Daoy (cell line): Measurements from ENCODE around the gene TMPRSS9. TPM values are rescaled to one million over a fixed set of nuclear protein-coding genes. Genes with fewer than 3 reads are reported as not detected.
A peak's percentile ranks its signal among the peaks of the same experiment; 100 is the strongest.

Experiments used
- DNase-seq: peaks from one replicate; pipeline ENCODE4 v3.0.0-alpha.2; 2015; ENCODE audit warnings: low read depth
- total RNA-seq: library from RNA; depleted of rRNA; stranded (reverse); fragments of >200 nt; shearing (Covaris generic); gene quantifications from 2 replicates; pipeline ENCODE4 v1.2.3, GENCODE V29; 2014

Gene TMPRSS9
- total RNA-seq, 1 experiment from 2014 or later, result not detected

GRCh38 chr19:2361246-2362045 lies 1.4 kb downstream of the TMPRSS9 start:
- DNase-seq, result no peak

GRCh38 chr19:2362046-2362969 lies 2.2 kb downstream of the TMPRSS9 start:
- DNase-seq, result no peak

- no peak for DNase-seq
Measured at GRCh38 chr19:2362970-2363300, 2.9 kb downstream of the TMPRSS9 start.

- no peak for DNase-seq
Measured at GRCh38 chr19:2363419-2363818, 3.4 kb downstream of the TMPRSS9 start.

- no peak for DNase-seq
Measured at GRCh38 chr19:2365201-2365970, 5.3 kb downstream of the TMPRSS9 start.

GRCh38 chr19:2371656-2372055 lies 11.6 kb downstream of the TMPRSS9 start:
- DNase-seq, result peak; percentile 67

GRCh38 chr19:2372076-2372612 lies 12.1 kb downstream of the TMPRSS9 start:
- DNase-seq, result no peak

GRCh38 chr19:2374808-2375207 lies 14.7 kb downstream of the TMPRSS9 start:
- no peak for DNase-seq

GRCh38 chr19:2375353-2376121 lies 15.5 kb downstream of the TMPRSS9 start:
- no peak for DNase-seq

GRCh38 chr19:2376784-2377519 lies 16.9 kb downstream of the TMPRSS9 start:
- no peak for DNase-seq

GRCh38 chr19:2380567-2380966 lies 20.5 kb downstream of the TMPRSS9 start:
- no peak for DNase-seq

GRCh38 chr19:2381148-2381820 lies 21.2 kb downstream of the TMPRSS9 start:
- DNase-seq, result no peak

GRCh38 chr19:2382530-2383222 lies 22.6 kb downstream of the TMPRSS9 start:
- DNase-seq, result no peak

- peak; percentile 89 for DNase-seq
Measured at GRCh38 chr19:2385053-2385721, 25.1 kb downstream of the TMPRSS9 start.

- DNase-seq, result no peak
Measured at GRCh38 chr19:2387367-2388288, 27.6 kb downstream of the TMPRSS9 start.

GRCh38 chr19:2389594-2389993 lies 29.5 kb downstream of the TMPRSS9 start:
- no peak for DNase-seq

GRCh38 chr19:2391118-2391725 lies 31.2 kb downstream of the TMPRSS9 start:
- DNase-seq, result peak; percentile 59
